GM23338 (cell line): ENCODE measurements around the gene APBB1IP. TPM values are rescaled to one million over a fixed set of nuclear protein-coding genes. Genes with fewer than 3 reads are reported as not detected.

ENCODE experiments used
- ATAC-seq: fragments of 200-7000 bp; cut with Tn5 transposase; 3 replicates; pipeline ENCODE4 v1.9.1; 2020
- DNase-seq: peaks from one replicate; pipeline ENCODE4 v3.0.0-alpha.2; 2015; ENCODE audit warnings: low spot score
- H2AFZ ChIP-seq: fragments of 200-600 bp; sonication (generic); 2 replicates; pipeline ENCODE4 v1.8.0; 2016; ENCODE audit warnings: antibody characterized with exemption, mild to moderate bottlenecking, moderate library complexity
- H3F3A ChIP-seq: fragments of 200-600 bp; sonication (generic); replicated peaks from 2 replicates; pipeline ENCODE4 v1.8.0; 2017; ENCODE audit warnings: antibody characterized with exemption, mixed run types, low read depth
- H3K27ac ChIP-seq: fragments of 200-600 bp; sonication (generic); 2 replicates; pipeline ENCODE4 v1.6.1; 2016; ENCODE audit warnings: low read depth
- H3K27me3 ChIP-seq: fragments of 200-600 bp; sonication (generic); 2 replicates; pipeline ENCODE4 v1.8.0; 2016; ENCODE audit warnings: mild to moderate bottlenecking, mixed run types, moderate library complexity; ENCODE audit not compliant: insufficient read depth
- H3K36me3 ChIP-seq: fragments of 200-600 bp; sonication (generic); 2 replicates; pipeline ENCODE4 v1.8.0; 2016; ENCODE audit warnings: mild to moderate bottlenecking; ENCODE audit not compliant: insufficient read depth
- H3K4me1 ChIP-seq: fragments of 200-600 bp; sonication (generic); 2 replicates; pipeline ENCODE4 v1.8.0; 2016; ENCODE audit warnings: mild to moderate bottlenecking, moderate library complexity; ENCODE audit not compliant: insufficient read depth
- H3K4me2 ChIP-seq: fragments of 200-600 bp; sonication (generic); 2 replicates; pipeline ENCODE4 v1.7.1; 2017; ENCODE audit warnings: mixed run types
- H3K4me3 ChIP-seq: fragments of 200-600 bp; sonication (generic); 2 replicates; pipeline ENCODE4 v1.6.1; 2016; ENCODE audit warnings: mixed run types
- H3K79me2 ChIP-seq: fragments of 200-600 bp; sonication (generic); replicated peaks from 2 replicates; pipeline ENCODE4 v1.8.0; 2017; ENCODE audit warnings: mild to moderate bottlenecking; ENCODE audit not compliant: insufficient read depth
- H3K9me2 ChIP-seq: fragments of 200-600 bp; sonication (generic); 2 replicates; pipeline ENCODE4 v1.8.0; 2017; ENCODE audit not compliant: insufficient read depth
- H4K20me1 ChIP-seq: fragments of 200-600 bp; sonication (generic); replicated peaks from 2 replicates; pipeline ENCODE4 v1.8.0; 2017; ENCODE audit warnings: mild to moderate bottlenecking; ENCODE audit not compliant: insufficient read depth
- H3K27ac Mint-ChIP-seq: 2 replicates; pipeline ENCODE4 v1.8.0; 2020; ENCODE audit warnings: inconsistent platforms, mild to moderate bottlenecking, moderate library complexity, mixed read lengths
- H3K27me3 Mint-ChIP-seq: 3 replicates; pipeline ENCODE4 v1.8.0; 2022; ENCODE audit warnings: low read depth, mild to moderate bottlenecking, moderate library complexity, mixed read lengths, inconsistent platforms; ENCODE audit not compliant: insufficient read depth, poor library complexity
- H3K36me3 Mint-ChIP-seq: 3 replicates; pipeline ENCODE4 v1.8.0; 2021; ENCODE audit warnings: low read depth, mild to moderate bottlenecking, inconsistent platforms, moderate library complexity, mixed read lengths
- H3K4me1 Mint-ChIP-seq: 3 replicates; pipeline ENCODE4 v1.8.0; 2020; ENCODE audit warnings: mild to moderate bottlenecking, inconsistent platforms, mixed read lengths
- H3K4me3 Mint-ChIP-seq: 3 replicates; pipeline ENCODE4 v1.8.0; 2021; ENCODE audit warnings: moderate library complexity, mild to moderate bottlenecking, inconsistent platforms, mixed read lengths
- H3K9me3 Mint-ChIP-seq: 3 replicates; pipeline ENCODE4 v1.8.0; 2020; ENCODE audit warnings: moderate library complexity, mild to moderate bottlenecking, inconsistent platforms, mixed read lengths
- CREB1 ChIP-seq: fragments of 250-450 bp; sonication (Bioruptor Pico); IDR thresholded peaks from 2 replicates; pipeline ENCODE4 v1.5.0; 2020; ENCODE audit warnings: low read depth, mild to moderate bottlenecking, moderate library complexity
- EZH2phosphoT487 ChIP-seq: fragments of 200-600 bp; sonication (generic); IDR thresholded peaks from one replicate; pipeline ENCODE4 v1.8.1; 2018; ENCODE audit warnings: antibody characterized with exemption; ENCODE audit not compliant: unreplicated experiment
- JUNB ChIP-seq: IDR thresholded peaks from one replicate; pipeline ENCODE4 v1.6.1; 2016; ENCODE audit warnings: antibody characterized with exemption; ENCODE audit not compliant: unreplicated experiment
- NANOG ChIP-seq: IDR thresholded peaks from 2 replicates; pipeline ENCODE4 v1.6.1; 2016; ENCODE audit warnings: antibody characterized with exemption, borderline replicate concordance
- POLR2AphosphoS5 ChIP-seq: IDR thresholded peaks from 2 replicates; pipeline ENCODE4 v1.6.1; 2016; ENCODE audit warnings: antibody characterized with exemption, low read depth
- STAT1 ChIP-seq: IDR thresholded peaks from one replicate; pipeline ENCODE4 v1.6.1; 2016; ENCODE audit warnings: antibody characterized with exemption; ENCODE audit not compliant: unreplicated experiment
- ZNF114 ChIP-seq: fragments of 250-450 bp; sonication (Bioruptor Pico); IDR thresholded peaks from 2 replicates; pipeline ENCODE4 v1.5.0; 2020; ENCODE audit warnings: mild to moderate bottlenecking, moderate library complexity
- ZNF331 ChIP-seq: fragments of 250-450 bp; sonication (Bioruptor Pico); IDR thresholded peaks from 2 replicates; pipeline ENCODE4 v1.5.0; 2020; ENCODE audit warnings: low read depth, mild to moderate bottlenecking, moderate library complexity
- polyA plus RNA-seq: library from polyadenylated mRNA; unstranded; fragments of >200 nt; fragmentation: Nextera tagmentation; extraction: Ambion mirVana; gene quantifications from 2 replicates; pipeline ENCODE4 v1.2.1, GENCODE V29; 2016
- total RNA-seq: library from RNA; depleted of rRNA; stranded (reverse); fragments of >200 nt; shearing (Covaris generic); gene quantifications from 2 replicates; pipeline ENCODE4 v1.2.3, GENCODE V29; 2014
- TF ChIP-seq, protein P1 (sequence below), 2 experiments: fragments of 200-600 bp in 1 of 2; sonication (generic) in 1 of 2; conservative IDR thresholded peaks; 2 replicates each; pipeline versions ENCODE4 v1.5.1 to v1.6.1; 2016 to 2017; ENCODE audit warnings: antibody characterized with exemption in 2 of 2, low read depth in 2 of 2, mild to moderate bottlenecking in 2 of 2, moderate library complexity in 1 of 2
- TF ChIP-seq, protein P2 (sequence below): IDR thresholded peaks from one replicate; pipeline ENCODE4 v1.6.1; 2018; ENCODE audit warnings: antibody characterized with exemption; ENCODE audit not compliant: unreplicated experiment

Gene APBB1IP
- total and polyA plus RNA-seq, 2 experiments from 2014 or later: 0.14 to 0.16 TPM

DNA sequence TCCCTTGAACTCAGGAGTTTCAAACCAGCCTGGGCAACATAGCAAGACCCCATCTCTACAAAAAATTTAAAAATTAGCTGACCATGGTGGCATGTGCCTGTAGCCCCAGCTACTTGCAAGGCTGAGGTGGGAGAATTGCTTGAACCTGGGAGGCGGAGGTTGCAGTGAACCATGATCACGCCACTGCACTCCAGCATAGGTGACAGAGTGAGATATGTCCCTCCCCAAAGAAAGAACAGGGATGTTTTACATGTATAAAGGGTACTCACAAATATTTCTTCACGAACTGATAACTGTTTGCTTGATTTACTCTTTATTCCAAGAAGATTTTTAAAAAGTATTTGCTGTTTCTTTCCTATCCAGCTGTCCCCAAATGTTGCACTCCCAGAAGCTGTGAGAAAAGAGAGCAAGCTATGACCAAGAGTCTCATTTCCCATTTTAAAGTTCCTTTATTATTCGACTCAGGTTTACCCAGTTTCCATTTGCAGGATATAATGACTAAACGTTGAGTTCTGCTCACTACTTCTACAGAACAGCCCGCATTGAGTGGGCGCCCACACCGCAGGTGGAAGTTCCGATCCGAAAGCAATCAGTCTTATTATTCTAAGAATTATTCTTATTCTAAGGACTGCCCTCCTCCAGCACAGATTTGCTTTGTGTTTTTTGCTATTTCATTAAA lies 90.7 kb downstream of the APBB1IP start (continued):
- TF ChIP-seq, protein P1, sequence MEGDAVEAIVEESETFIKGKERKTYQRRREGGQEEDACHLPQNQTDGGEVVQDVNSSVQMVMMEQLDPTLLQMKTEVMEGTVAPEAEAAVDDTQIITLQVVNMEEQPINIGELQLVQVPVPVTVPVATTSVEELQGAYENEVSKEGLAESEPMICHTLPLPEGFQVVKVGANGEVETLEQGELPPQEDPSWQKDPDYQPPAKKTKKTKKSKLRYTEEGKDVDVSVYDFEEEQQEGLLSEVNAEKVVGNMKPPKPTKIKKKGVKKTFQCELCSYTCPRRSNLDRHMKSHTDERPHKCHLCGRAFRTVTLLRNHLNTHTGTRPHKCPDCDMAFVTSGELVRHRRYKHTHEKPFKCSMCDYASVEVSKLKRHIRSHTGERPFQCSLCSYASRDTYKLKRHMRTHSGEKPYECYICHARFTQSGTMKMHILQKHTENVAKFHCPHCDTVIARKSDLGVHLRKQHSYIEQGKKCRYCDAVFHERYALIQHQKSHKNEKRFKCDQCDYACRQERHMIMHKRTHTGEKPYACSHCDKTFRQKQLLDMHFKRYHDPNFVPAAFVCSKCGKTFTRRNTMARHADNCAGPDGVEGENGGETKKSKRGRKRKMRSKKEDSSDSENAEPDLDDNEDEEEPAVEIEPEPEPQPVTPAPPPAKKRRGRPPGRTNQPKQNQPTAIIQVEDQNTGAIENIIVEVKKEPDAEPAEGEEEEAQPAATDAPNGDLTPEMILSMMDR (conservative IDR thresholded peaks at IDR 0.05; ENCODE audit: low read depth in 2 of 2): no peak
- TF ChIP-seq NANOG (no peak), JUNB (no peak), EZH2phosphoT487 (no peak), POLR2AphosphoS5 (no peak), STAT1 (no peak)
- TF ChIP-seq, protein P2, sequence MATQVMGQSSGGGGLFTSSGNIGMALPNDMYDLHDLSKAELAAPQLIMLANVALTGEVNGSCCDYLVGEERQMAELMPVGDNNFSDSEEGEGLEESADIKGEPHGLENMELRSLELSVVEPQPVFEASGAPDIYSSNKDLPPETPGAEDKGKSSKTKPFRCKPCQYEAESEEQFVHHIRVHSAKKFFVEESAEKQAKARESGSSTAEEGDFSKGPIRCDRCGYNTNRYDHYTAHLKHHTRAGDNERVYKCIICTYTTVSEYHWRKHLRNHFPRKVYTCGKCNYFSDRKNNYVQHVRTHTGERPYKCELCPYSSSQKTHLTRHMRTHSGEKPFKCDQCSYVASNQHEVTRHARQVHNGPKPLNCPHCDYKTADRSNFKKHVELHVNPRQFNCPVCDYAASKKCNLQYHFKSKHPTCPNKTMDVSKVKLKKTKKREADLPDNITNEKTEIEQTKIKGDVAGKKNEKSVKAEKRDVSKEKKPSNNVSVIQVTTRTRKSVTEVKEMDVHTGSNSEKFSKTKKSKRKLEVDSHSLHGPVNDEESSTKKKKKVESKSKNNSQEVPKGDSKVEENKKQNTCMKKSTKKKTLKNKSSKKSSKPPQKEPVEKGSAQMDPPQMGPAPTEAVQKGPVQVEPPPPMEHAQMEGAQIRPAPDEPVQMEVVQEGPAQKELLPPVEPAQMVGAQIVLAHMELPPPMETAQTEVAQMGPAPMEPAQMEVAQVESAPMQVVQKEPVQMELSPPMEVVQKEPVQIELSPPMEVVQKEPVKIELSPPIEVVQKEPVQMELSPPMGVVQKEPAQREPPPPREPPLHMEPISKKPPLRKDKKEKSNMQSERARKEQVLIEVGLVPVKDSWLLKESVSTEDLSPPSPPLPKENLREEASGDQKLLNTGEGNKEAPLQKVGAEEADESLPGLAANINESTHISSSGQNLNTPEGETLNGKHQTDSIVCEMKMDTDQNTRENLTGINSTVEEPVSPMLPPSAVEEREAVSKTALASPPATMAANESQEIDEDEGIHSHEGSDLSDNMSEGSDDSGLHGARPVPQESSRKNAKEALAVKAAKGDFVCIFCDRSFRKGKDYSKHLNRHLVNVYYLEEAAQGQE: no peak

DNA sequence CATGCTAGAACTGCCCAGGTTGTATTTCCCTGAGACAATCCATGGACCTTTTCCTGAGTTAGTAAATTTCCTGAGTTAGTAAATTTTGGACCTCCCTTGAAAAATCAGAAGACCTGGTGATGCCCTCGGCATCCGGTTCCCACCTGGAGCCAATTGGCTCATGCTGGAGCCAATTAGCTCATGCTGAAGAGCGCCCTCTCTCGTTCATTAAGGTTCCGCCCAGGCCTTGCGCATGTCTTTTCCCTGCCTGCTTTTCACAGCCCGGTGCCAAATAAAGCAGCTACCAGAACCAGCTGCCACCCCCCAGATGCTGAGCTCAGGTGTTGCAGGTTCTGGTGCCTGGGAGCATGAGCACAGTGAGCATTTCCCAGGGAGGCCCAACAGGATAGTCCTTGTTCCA lies 96.2 kb downstream of the APBB1IP start:
- no peak overlapping the region for H3K4me2 ChIP-seq
- H3K36me3 ChIP-seq: no peaks in the 10 kb centered on the region
- Mint-ChIP-seq H3K4me1 (peaks cover 2% of the 10 kb centered on the region; the same call in 1 of the 3 replicates), H3K9me3 (no peaks in the 10 kb centered on the region), H3K27me3 (peaks cover 2% of the 10 kb centered on the region), H3K27ac (no peak overlapping the region), H3K36me3 (no peaks in the 10 kb centered on the region), H3K4me3 (no peak overlapping the region)
- no peak overlapping the region for H3K4me3 ChIP-seq
- no peak for TF ChIP-seq ZNF114 (CRISPR knock-in tag)
- TF ChIP-seq, protein P1 (conservative IDR thresholded peaks at IDR 0.05; ENCODE audit: low read depth in 2 of 2): peak; percentile 70 to 81
- TF ChIP-seq STAT1: no peak
- no peak for TF ChIP-seq ZNF331 (CRISPR knock-in tag)
- no peak for TF ChIP-seq CREB1 (CRISPR knock-in tag)
- peak; percentile 88 for DNase-seq
- no peak overlapping the region for H3K27ac ChIP-seq
- no peaks in the 10 kb centered on the region for H3K4me1 ChIP-seq
- H3F3A ChIP-seq: no peaks in the 10 kb centered on the region
- H2AFZ ChIP-seq: no peak overlapping the region
- peak; percentile 96 for ATAC-seq
- H3K79me2 ChIP-seq: no peaks in the 10 kb centered on the region
- H3K9me2 ChIP-seq: no peaks in the 10 kb centered on the region
- H4K20me1 ChIP-seq: no peaks in the 10 kb centered on the region
- H3K27me3 ChIP-seq: no peaks in the 10 kb centered on the region
